H1 (cell line): ENCODE results near the gene RAB25.

Experiments
- EP300 ChIP-seq, 2 experiments: IDR thresholded peaks; 1 replicate in 1 of 2; 2 replicates in 1 of 2; pipeline ENCODE4 v1.6.1; 2011 to 2012; ENCODE audit warnings: low read depth in 2 of 2, low read length in 2 of 2, mild to moderate bottlenecking in 2 of 2, borderline replicate concordance in 1 of 2, inconsistent platforms in 1 of 2, moderate library complexity in 1 of 2
- HDAC6 ChIP-seq: IDR thresholded peaks from one replicate; pipeline ENCODE4 v1.7.1; 2012; ENCODE audit warnings: low read depth, mild to moderate bottlenecking, inconsistent platforms, low read length, moderate library complexity
- POLR2A ChIP-seq, 2 experiments: IDR thresholded peaks; 1 replicate in 1 of 2; 2 replicates in 1 of 2; pipeline ENCODE4 v1.6.1; 2011; ENCODE audit warnings: low read depth in 2 of 2, low read length in 2 of 2, mild to moderate bottlenecking in 2 of 2; ENCODE audit errors: control extremely low read depth in 1 of 2
- SIN3A ChIP-seq, 2 experiments: IDR thresholded peaks in 1 of 2; conservative IDR thresholded peaks in 1 of 2; 2 replicates each; pipeline ENCODE4 v1.6.1; 2011 to 2012; ENCODE audit warnings: low read length in 2 of 2, improper control_type of control experiment in 1 of 2, low read depth in 1 of 2, mild to moderate bottlenecking in 1 of 2
- YY1 ChIP-seq: IDR thresholded peaks from 2 replicates; pipeline ENCODE4 v1.6.1; 2011; ENCODE audit warnings: low read depth, mild to moderate bottlenecking, low read length
- TF ChIP-seq, protein P1 (sequence below), 3 experiments: IDR thresholded peaks; 1 replicate in 2 of 3; 2 replicates in 1 of 3; pipeline versions ENCODE4 v1.5.1 to v1.6.1; 2011; ENCODE audit warnings: low read length in 3 of 3, mild to moderate bottlenecking in 3 of 3, inconsistent platforms in 2 of 3, low read depth in 1 of 3, moderate library complexity in 1 of 3; ENCODE audit not compliant: insufficient read depth in 1 of 3; ENCODE audit errors: control extremely low read depth in 1 of 3

DNA sequence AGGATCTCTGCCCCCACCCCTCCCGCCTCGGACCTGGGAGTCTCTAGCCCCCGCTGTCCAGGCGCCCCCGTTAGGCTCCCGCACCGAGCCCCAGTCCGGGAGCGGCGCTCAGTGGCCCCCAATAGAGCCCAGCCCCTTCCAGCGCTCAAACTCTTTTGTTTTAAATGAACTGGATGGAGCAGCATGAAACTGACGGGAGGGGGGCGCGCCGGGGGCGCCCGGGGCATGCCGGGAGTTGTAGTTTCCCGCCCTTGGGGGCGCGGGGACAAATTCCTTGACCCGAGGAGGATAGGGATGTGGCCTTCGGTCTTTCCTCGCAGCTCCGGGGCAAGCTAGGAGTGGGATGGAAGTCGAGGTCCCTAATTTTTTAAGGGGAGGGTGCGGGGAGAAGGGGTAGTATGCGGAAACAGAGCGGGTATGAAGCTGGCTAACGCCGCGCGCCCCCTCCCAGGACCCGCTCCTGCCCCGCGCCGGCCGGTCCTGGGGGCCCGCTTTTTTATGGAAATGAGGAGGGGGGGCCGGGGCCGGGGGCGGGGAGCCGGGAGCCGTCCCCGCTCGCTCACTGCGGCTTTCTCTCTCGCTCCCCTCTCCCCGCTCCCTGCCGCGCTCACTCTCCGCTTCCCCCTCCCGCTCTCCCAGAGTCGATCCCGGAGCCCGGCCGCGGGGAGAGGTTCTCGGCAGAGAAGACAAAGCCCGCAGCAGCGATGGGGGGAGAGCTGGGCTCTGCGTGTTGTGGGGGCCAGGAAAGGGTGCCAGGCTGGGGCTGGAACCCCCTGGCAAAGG lies 21.5 kb downstream of the RAB25 start, which contains the start of gene MEX3A:
- TF ChIP-seq HDAC6 (no peak), SIN3A (conservative IDR thresholded peaks at IDR 0.05 in 1 of 2, IDR thresholded peaks at IDR 0.05 in 1 of 2; ENCODE audit: low read depth in 1 of 2, low read length in 2 of 2) (peak; percentile 51 to 95; a peak in 2 of 4 replicates), YY1 (peak; percentile 48; the same call in 1 of the 2 replicates), EP300 (IDR thresholded peaks at IDR 0.05; ENCODE audit: borderline replicate concordance in 1 of 2, low read depth in 2 of 2, low read length in 2 of 2) (peak in 1 of 2 experiments; percentile 60; a peak in 1 of 3 replicates), POLR2A (IDR thresholded peaks at IDR 0.05; ENCODE audit: control extremely low read depth in 1 of 2, low read depth in 2 of 2, low read length in 2 of 2) (peak; percentile 48 to 54; a peak in 2 of 3 replicates)
- TF ChIP-seq, protein P1, sequence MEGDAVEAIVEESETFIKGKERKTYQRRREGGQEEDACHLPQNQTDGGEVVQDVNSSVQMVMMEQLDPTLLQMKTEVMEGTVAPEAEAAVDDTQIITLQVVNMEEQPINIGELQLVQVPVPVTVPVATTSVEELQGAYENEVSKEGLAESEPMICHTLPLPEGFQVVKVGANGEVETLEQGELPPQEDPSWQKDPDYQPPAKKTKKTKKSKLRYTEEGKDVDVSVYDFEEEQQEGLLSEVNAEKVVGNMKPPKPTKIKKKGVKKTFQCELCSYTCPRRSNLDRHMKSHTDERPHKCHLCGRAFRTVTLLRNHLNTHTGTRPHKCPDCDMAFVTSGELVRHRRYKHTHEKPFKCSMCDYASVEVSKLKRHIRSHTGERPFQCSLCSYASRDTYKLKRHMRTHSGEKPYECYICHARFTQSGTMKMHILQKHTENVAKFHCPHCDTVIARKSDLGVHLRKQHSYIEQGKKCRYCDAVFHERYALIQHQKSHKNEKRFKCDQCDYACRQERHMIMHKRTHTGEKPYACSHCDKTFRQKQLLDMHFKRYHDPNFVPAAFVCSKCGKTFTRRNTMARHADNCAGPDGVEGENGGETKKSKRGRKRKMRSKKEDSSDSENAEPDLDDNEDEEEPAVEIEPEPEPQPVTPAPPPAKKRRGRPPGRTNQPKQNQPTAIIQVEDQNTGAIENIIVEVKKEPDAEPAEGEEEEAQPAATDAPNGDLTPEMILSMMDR (IDR thresholded peaks at IDR 0.05; ENCODE audit: control extremely low read depth in 1 of 3, insufficient read depth in 1 of 3, low read depth in 1 of 3, low read length in 3 of 3) = no peak
